GM12878 (cell line): ENCODE results near the gene OR2A12. TPM values are rescaled to one million over a fixed set of nuclear protein-coding genes. Genes with fewer than 3 reads are reported as not detected.

Experiments
- ATAC-seq: fragments of 200-7000 bp; cut with Tn5 transposase; 3 replicates; pipeline ENCODE4 v1.9.1; 2020; ENCODE audit warnings: mild to moderate bottlenecking, moderate library complexity
- BruUV-seq: library from RNA; stranded (reverse); fragments of 400-500 nt; replicated peaks from 2 replicates; lab custom pipeline; 2021; lab: Mats Ljungman, UMichigan
- CTCF ChIA-PET: fragments of 300-600 bp; sonication (Branson Sonifier 250); formaldehyde crosslinking; extraction: SDS; loops from one replicate; lab custom pipeline; 2021; ENCODE audit warnings: inconsistent platforms; lab: Yijun Ruan, JAX
- POLR2A ChIA-PET: fragments of 350-600 bp; formaldehyde crosslinking; extraction: SDS; loops from one replicate; lab custom pipeline; 2021; ENCODE audit warnings: inconsistent platforms; lab: Charles Lee
- RAD21 ChIA-PET: fragments of 300-600 bp; sonication (Branson Sonifier 250); formaldehyde crosslinking; loops from one replicate; lab custom pipeline; 2023; ENCODE audit warnings: antibody characterized with exemption; ENCODE audit not compliant: unreplicated experiment; lab: Charles Lee
- SMC1A ChIA-PET: fragments of 300-600 bp; sonication (Branson Sonifier 250); formaldehyde crosslinking; loops from one replicate; lab custom pipeline; 2023; ENCODE audit not compliant: unreplicated experiment, uncharacterized antibody; lab: Charles Lee
- DNase-seq: peaks from one replicate; pipeline ENCODE4 v3.0.0-alpha.2; 2011; ENCODE audit warnings: low read depth, low spot score
- FAIRE-seq: peaks from 3 replicates; lab custom pipeline; 2011; peaks lifted over from hg19 to GRCh38; lab: Jason Lieb, UNC
- H2AFZ ChIP-seq: 2 replicates; pipeline ENCODE4 v1.6.0; 2011; ENCODE audit warnings: low read depth, low read length, control low read depth; ENCODE audit not compliant: control insufficient read depth
- H3K27ac ChIP-seq: 2 replicates; pipeline ENCODE4 v1.5.1; 2011; ENCODE audit warnings: control low read depth; ENCODE audit not compliant: control insufficient read depth, insufficient read depth
- H3K27me3 ChIP-seq, 2 experiments: replicated peaks in 1 of 2; 2 replicates each; pipeline versions ENCODE4 v1.6.0 to v1.6.1; 2011; ENCODE audit warnings: low read length in 1 of 2; ENCODE audit not compliant: control insufficient read depth in 2 of 2, insufficient read depth in 2 of 2
- H3K36me3 ChIP-seq, 2 experiments: 2 replicates each; pipeline ENCODE4 v1.5.1; 2011; ENCODE audit warnings: low read length in 1 of 2; ENCODE audit not compliant: control insufficient read depth in 2 of 2, insufficient read depth in 2 of 2
- H3K4me1 ChIP-seq: 2 replicates; pipeline ENCODE4 v1.6.1; 2011; ENCODE audit warnings: mild to moderate bottlenecking, low read length, moderate library complexity, mixed read lengths; ENCODE audit not compliant: control insufficient read depth, insufficient read depth
- H3K4me2 ChIP-seq: 2 replicates; pipeline ENCODE4 v1.6.0; 2011; ENCODE audit warnings: control low read depth; ENCODE audit not compliant: control insufficient read depth, insufficient read depth
- H3K4me3 ChIP-seq: fragments of 200-600 bp; sonication (generic); 2 replicates; pipeline ENCODE4 v1.5.1; 2016
- H3K79me2 ChIP-seq: 2 replicates; pipeline ENCODE4 v1.6.0; 2011; ENCODE audit warnings: low read length; ENCODE audit not compliant: control insufficient read depth, insufficient read depth
- H3K9ac ChIP-seq: 2 replicates; pipeline ENCODE4 v1.8.0; 2011; ENCODE audit warnings: low read length, control low read depth, mixed read lengths; ENCODE audit not compliant: control insufficient read depth, insufficient read depth
- H3K9me3 ChIP-seq: replicated peaks from 3 replicates; pipeline ENCODE4 v1.5.1; 2011; ENCODE audit warnings: mild to moderate bottlenecking, low read length; ENCODE audit not compliant: control insufficient read depth, insufficient read depth
- H4K20me1 ChIP-seq: 2 replicates; pipeline ENCODE4 v1.6.0; 2011; ENCODE audit not compliant: control insufficient read depth, insufficient read depth
- BCL3 ChIP-seq: IDR thresholded peaks from 2 replicates; pipeline ENCODE4 v1.6.1; 2011; ENCODE audit warnings: borderline replicate concordance, low read depth, mild to moderate bottlenecking, moderate library complexity, low read length; ENCODE audit not compliant: insufficient read depth, poor library complexity, severe bottlenecking
- CREM ChIP-seq: IDR thresholded peaks from 2 replicates; pipeline ENCODE4 v1.6.1; 2014; ENCODE audit warnings: antibody characterized with exemption, low read depth
- MTA3 ChIP-seq: IDR thresholded peaks from 2 replicates; pipeline ENCODE4 v1.6.1; 2012; ENCODE audit warnings: low read length, inconsistent platforms, borderline replicate concordance
- POU2F2 ChIP-seq: IDR thresholded peaks from 3 replicates; pipeline ENCODE4 v1.6.1; 2011; ENCODE audit warnings: low read depth, mild to moderate bottlenecking, low read length, borderline replicate concordance
- SMARCA5 ChIP-seq: fragments of 450-650 bp; IDR thresholded peaks from 2 replicates; pipeline ENCODE4 v1.6.1; 2017; ENCODE audit warnings: mild to moderate bottlenecking
- TCF3 ChIP-seq: IDR thresholded peaks from 2 replicates; pipeline ENCODE4 v1.6.1; 2012; ENCODE audit warnings: low read depth, mild to moderate bottlenecking, low read length, borderline replicate concordance; ENCODE audit not compliant: insufficient read depth
- ZBTB33 ChIP-seq: fragments of 450-650 bp; IDR thresholded peaks from 2 replicates; pipeline ENCODE4 v1.6.1; 2017; ENCODE audit warnings: mild to moderate bottlenecking
- WGBS: methylation state at CpG from one replicate; pipeline ENCODE4 v1.1.6; 2016; ENCODE audit warnings: low lambda C conversion rate; ENCODE audit not compliant: insufficient replicate concordance, insufficient coverage; ENCODE audit errors: missing lambda C conversion rate; 5-methylcytosine and 5-hydroxymethylcytosine counted together
- in situ Hi-C: fragments of 300-500 bp; cut with MboI; formaldehyde crosslinking; loops from 9 replicates; pipeline ENCODE4 v1.14.3; 2018; ENCODE audit warnings: mixed read lengths
- intact Hi-C: fragments of 100-400 bp; cut with micrococcal nuclease; formaldehyde crosslinking; loops from one replicate; pipeline ENCODE4 v1.14.2; 2022; ENCODE audit not compliant: unreplicated experiment
- polyA plus RNA-seq, 11 experiments: library from polyadenylated mRNA; depleted of rRNA in 4 of 11; unstranded in 6 of 11; stranded (reverse) in 5 of 11; fragments of >200 nt; fragmentation: Nextera tagmentation in 4 of 11; fragmentation: Illumina TruSeq in 1 of 11; extraction: Ambion mirVana in 4 of 11; extraction: Trizol in 1 of 11; gene quantifications; 1 replicate in 1 of 11; 2 replicates in 10 of 11; pipeline versions ENCODE4 v1.2.1 to v1.2.3, GENCODE V29; 2011 to 2016; ENCODE audit warnings: inconsistent platforms in 2 of 11, missing spikeins in 2 of 11, low read depth in 1 of 11
- total RNA-seq, 4 experiments: library from RNA; depleted of rRNA in 3 of 4; stranded (reverse); fragments of >200 nt in 3 of 4; fragmentation: Illumina TruSeq in 1 of 4; extraction: Trizol in 1 of 4; gene quantifications; 2 replicates each; pipeline versions ENCODE4 v1.2.1 to v1.2.3, GENCODE V29; 2013 to 2021

The OR2A12 gene
- total and polyA plus RNA-seq, 10 of the 15 experiments (the other 5 are each of a cell fraction or from before 2014, with no cell fraction given): not detected

GRCh38 chr7:144090667-144091066, 4.6 kb downstream of the OR2A12 start:
- in situ Hi-C loops: no loop called here
- CTCF ChIA-PET: no interaction called here
- TF ChIP-seq MTA3: no peak
- no peak for TF ChIP-seq TCF3
- no peak for TF ChIP-seq ZBTB33
- TF ChIP-seq BCL3: no peak
- no peak for TF ChIP-seq CREM
- TF ChIP-seq SMARCA5: no peak
- TF ChIP-seq POU2F2: no peak
- TF ChIP-seq, all 136 proteins: peak for 0
- SMC1A ChIA-PET: interaction anchor here (0.6 kb wide), 1 partner anchor 23 kb away, joined by 3 read pairs; no protein-coding TSS in a partner anchor
- Histone ChIP-seq H3K4me3 (no peak overlapping the region), H3K9me3 (no peaks in the 10 kb centered on the region), H3K9ac (no peak overlapping the region), H3K27me3 (no peaks in the 10 kb centered on the region), H2AFZ (no peak overlapping the region), H4K20me1 (no peaks in the 10 kb centered on the region), H3K36me3 (no peaks in the 10 kb centered on the region), H3K4me1 (no peaks in the 10 kb centered on the region), H3K4me2 (no peak overlapping the region), H3K27ac (no peak overlapping the region), H3K79me2 (no peaks in the 10 kb centered on the region)
- RAD21 ChIA-PET: no interaction called here
- intact Hi-C loops: no loop called here
- no TSS peak for BruUV-seq
- DNase-seq (no peak), ATAC-seq (no peak), FAIRE-seq (no peak)
- POLR2A ChIA-PET: no interaction called here
- WGBS: 43% methylated on average over 3 of the region's 3 CpGs
